ENCODE data around the gene MVK. TPM values are rescaled to one million over a fixed set of nuclear protein-coding genes. Genes with fewer than 3 reads are reported as not detected.

Gene MVK
- total RNA-seq, 1 experiment from 2014 or later, result 19.2 TPM

GRCh38 chr12:109572506-109572845, 1.1 kb upstream of the MVK start:
- Histone ChIP-seq H3K9ac (ENCODE audit: extremely low read depth, insufficient read length, low read length) (no peak overlapping the region), H3K4me2 (ENCODE audit: insufficient read depth, insufficient read length, low read length) (peak overlapping the region; percentile 0), H3K18ac (ENCODE audit: insufficient read length, low read depth, low read length) (no peak overlapping the region), H3K9me3 (ENCODE audit: control insufficient read depth, low read depth, low read length) (no peaks in the 10 kb centered on the region), H2BK20ac (ENCODE audit: low read depth, low read length, poor library complexity, severe bottlenecking) (no peak overlapping the region), H2BK120ac (ENCODE audit: low read depth, low read length, poor library complexity, severe bottlenecking) (no peak overlapping the region), H3K79me2 (ENCODE audit: insufficient read depth, low read length) (no peaks in the 10 kb centered on the region; the same call in 1 of the 2 replicates), H2AFZ (ENCODE audit: low read length) (no peak overlapping the region), H2AK5ac (ENCODE audit: insufficient read length, low read length) (no peak overlapping the region), H3K4me1 (ENCODE audit: insufficient read depth, low read length) (peaks cover 6% of the 10 kb centered on the region; the same call in 1 of the 2 replicates), H3K27me3 (ENCODE audit: insufficient read depth, low read length) (no peaks in the 10 kb centered on the region), H3K23me2 (ENCODE audit: insufficient read length, low read depth, low read length, poor library complexity, severe bottlenecking) (no peaks in the 10 kb centered on the region), H4K5ac (ENCODE audit: insufficient read length, low read depth, low read length) (no peak overlapping the region), H3K79me1 (ENCODE audit: insufficient read depth, low read depth, low read length, poor library complexity, severe bottlenecking) (no peaks in the 10 kb centered on the region), H4K91ac (ENCODE audit: insufficient read length, low read depth, low read length) (no peak overlapping the region), H3K56ac (ENCODE audit: insufficient read length, low read depth, low read length) (no peak overlapping the region), H2BK15ac (ENCODE audit: low read depth, low read length) (no peak overlapping the region), H3T11ph (ENCODE audit: low read length) (no peak overlapping the region), H2BK5ac (ENCODE audit: insufficient read length, low read length) (no peak overlapping the region), H3K14ac (ENCODE audit: insufficient read depth, low read length) (no peak overlapping the region), H4K8ac (replicated peaks; ENCODE audit: insufficient read length, low read depth, low read length) (no peak overlapping the region), H3K23ac (ENCODE audit: insufficient read length, low read depth, low read length) (no peak overlapping the region), H2BK12ac (ENCODE audit: insufficient read length, low read depth, low read length) (no peak overlapping the region), H4K20me1 (ENCODE audit: control insufficient read depth, insufficient read depth, insufficient read length) (no peaks in the 10 kb centered on the region), H3K4ac (ENCODE audit: low read depth, low read length) (no peak overlapping the region), H3K27ac (ENCODE audit: insufficient read length, low read depth, low read length) (no peak overlapping the region)
- no peak for TF ChIP-seq CTCF (conservative IDR thresholded peaks at IDR 0.05)
- Mint-ChIP-seq H3K27me3 (ENCODE audit: low read depth) (no peaks in the 10 kb centered on the region), H3K4me1 (peaks cover 14 to 18% of the 10 kb centered on the region in 2 experiments), H3K36me3 (ENCODE audit: insufficient read depth in 1 of 3, low read depth in 3 of 3) (peaks cover 6 to 47% (median 31%) of the 10 kb centered on the region in 3 experiments; a peak in 6 of 7 replicates), H3K27ac (peak overlapping the region; percentile 97 to 98 (median 97); a peak in 6 of 7 replicates), H3K4me3 (peak overlapping the region; percentile 80 to 90), H3K9me3 (no peaks in the 10 kb centered on the region)
- WGBS (ENCODE audit: extremely low coverage, insufficient read length, low lambda C conversion rate), result no CpG with 5 or more reads among the region's 3 CpGs
- DNase-seq, result no peak

Measured in H9 (cell line).